ENCODE measurements around the gene TRIM28. TPM values are rescaled to one million over a fixed set of nuclear protein-coding genes. Genes with fewer than 3 reads are reported as not detected.

Gene TRIM28
- total RNA-seq (2011; cell fraction: chromatin; rRNA removed; ENCODE audit: low replicate concordance), result 526 and 1,695 TPM in 2 replicates
- total RNA-seq (2011; cell fraction: nucleolus; rRNA removed), result 1,048 and 1,300 TPM in 2 replicates
- total RNA-seq (2011; cell fraction: nucleoplasm; rRNA removed), result 609 and 709 TPM in 2 replicates
- total RNA-seq (2014; rRNA removed) (779 and 1,386 TPM in 2 replicates), total RNA-seq (2014; rRNA removed; fragmentation: Illumina TruSeq; extraction: Trizol) (358 and 467 TPM in 2 replicates), total RNA-seq (2015; rRNA removed; fragmentation: Illumina TruSeq; extraction: Trizol) (523 and 570 TPM in 2 replicates), total RNA-seq (2021) (752 and 797 TPM in 2 replicates), polyA plus RNA-seq (2011; rRNA removed) (434 and 1,024 TPM in 2 replicates), polyA plus RNA-seq (2014; fragmentation: Illumina TruSeq; extraction: Trizol) (640 and 764 TPM in 2 replicates), polyA plus RNA-seq (2014; fragmentation: Nextera tagmentation; extraction: Ambion mirVana) (10 to 100 TPM; 12.1 to 29.3 TPM), polyA plus RNA-seq (2014; rRNA removed) (490 and 541 TPM in 2 replicates), polyA minus RNA-seq (2011; rRNA and poly(A)+ RNA removed) (826 and 1,247 TPM in 2 replicates), Bru-seq, nascent RNA (percentile 97 among the genes with signal in this experiment), BruChase-seq, experiment 1, labeled RNA remaining after a 2-hour chase (percentile 96 among the genes with signal in this experiment), BruChase-seq, experiment 2, labeled RNA remaining after a 6-hour chase (percentile 98 among the genes with signal in this experiment)
- 553 and 1,059 TPM in 2 replicates for polyA plus RNA-seq (2011; cell fraction: cytosol; rRNA removed)
- polyA plus RNA-seq (2011; cell fraction: nucleus; rRNA removed), result 1,513 and 2,015 TPM in 2 replicates
- 1,261 and 1,407 TPM in 2 replicates for polyA plus RNA-seq (2012)
- polyA minus RNA-seq (2011; cell fraction: cytosol; rRNA and poly(A)+ RNA removed), result 1,076 and 1,289 TPM in 2 replicates
- polyA minus RNA-seq (2011; cell fraction: nucleus; rRNA and poly(A)+ RNA removed), result 406 and 505 TPM in 2 replicates
- long read RNA-seq, experiment 1, transcript TRIM28-213 (4 exons, 714 nt), result minor isoform, 202 of 2,379 reads
- long read RNA-seq, experiment 1, transcript TRIM28-201 (17 exons, 2,960 nt), result major isoform, 1,189 of 2,379 reads
- long read RNA-seq, experiment 1, transcript TRIM28-202 (15 exons, 2,709 nt), result minor isoform, 9 of 2,379 reads
- long read RNA-seq, experiment 1, partial matches to known transcripts, result 855 of 2,379 reads
- long read RNA-seq, experiment 1, other reads (novel, unspliced or antisense), result 122 of 2,379 reads
- long read RNA-seq, experiment 2, transcript TRIM28-201 (17 exons, 2,960 nt), result major isoform, 282 of 721 reads
- long read RNA-seq, experiment 2, transcript TRIM28-213 (4 exons, 714 nt), result minor isoform, 9 of 721 reads
- long read RNA-seq, experiment 2, partial matches to known transcripts, result 184 of 721 reads
- long read RNA-seq, experiment 2, other reads (novel, unspliced or antisense), result 241 of 721 reads
- long read RNA-seq, experiment 3, transcript TRIM28-213 (4 exons, 714 nt), result minor isoform, 7 of 103 reads
- long read RNA-seq, experiment 3, transcript TRIM28-201 (17 exons, 2,960 nt), result major isoform, 29 of 103 reads
- long read RNA-seq, experiment 3, partial matches to known transcripts, result 63 of 103 reads
- long read RNA-seq, experiment 3, other reads (novel, unspliced or antisense), result 4 of 103 reads

- intact Hi-C loops (cut with micrococcal nuclease) (no loop called here), in situ Hi-C loops (cut with MboI) (no loop called here)
- Histone ChIP-seq H3K9ac (ENCODE audit: insufficient read depth in 1 of 2, low read depth in 2 of 2, low read length in 2 of 2) (peak within 1 kb of the TSS; percentile 88 to 98), H3K4me1 (replicated peaks in 1 of 2; ENCODE audit: control insufficient read depth in 2 of 2, insufficient read depth in 2 of 2, low read length in 2 of 2) (peaks cover 13 to 28% of the 10 kb centered on the region in 2 experiments; a peak in 4 of 5 replicates), H3K9me3 (replicated peaks; ENCODE audit: control insufficient read depth, insufficient read depth, low read depth, low read length) (no peaks in the 10 kb centered on the region), H2AFZ (ENCODE audit: low read depth, low read length) (peak within 1 kb of the TSS; percentile 75), H4K20me1 (replicated peaks; ENCODE audit: control insufficient read depth, insufficient read depth, low read length) (peaks cover 41% of the 10 kb centered on the region), H3K4me2 (ENCODE audit: insufficient read depth, low read length) (peak within 1 kb of the TSS; percentile 89), H3K79me2 (ENCODE audit: control insufficient read depth, insufficient read depth, low read length) (peaks cover 47% of the 10 kb centered on the region), H3K27me3 (ENCODE audit: control insufficient read depth in 2 of 2, insufficient read depth in 2 of 2, low read length in 2 of 2) (no peaks in the 10 kb centered on the region), H3K27ac (ENCODE audit: extremely low read depth, low read depth, low read length) (peak within 1 kb of the TSS; percentile 88), H3K4me3 (peak within 1 kb of the TSS; percentile 100), H3K36me3 (ENCODE audit: control insufficient read depth, insufficient read depth, low read length) (peaks cover 42% of the 10 kb centered on the region), H3K9me1 (ENCODE audit: control insufficient read depth, insufficient read depth, low read length) (peaks cover 8% of the 10 kb centered on the region)
- WGBS (ENCODE audit: insufficient coverage, low coverage, missing lambda C conversion rate), result under 1% methylated on average over 58 of the region's 73 CpGs
- POLR2A ChIA-PET, result interaction anchor here (0.7 to 3.9 kb wide), 11 partner anchors 10 to 65 kb away, joined by 3 to 48 read pairs (median 5); partner anchors contain the start of genes CHMP2A and ZBTB45
- CTCF ChIA-PET (ENCODE audit: low intra/inter-chr PET ratio), result interaction anchor here (1.6 kb wide), 1 partner anchor 26 kb away, joined by 4 read pairs; no protein-coding TSS in a partner anchor
- ATAC-seq (peak; percentile 96), FAIRE-seq (peak; percentile 91), DNase-seq (ENCODE audit: extremely low read depth in 1 of 4, low spot score in 3 of 4) (peak; percentile 97 to 100 (median 100))
- BruUV-seq (replicated peaks), result TSS peak; percentile 99
- peak in 1 of 2 experiments; percentile 87 for TF ChIP-seq E2F6 (IDR thresholded peaks at IDR 0.05; ENCODE audit: borderline replicate concordance in 1 of 2, extremely low read depth in 1 of 2, insufficient read depth in 1 of 2, insufficient read length in 1 of 2, low read depth in 1 of 2, low read length in 1 of 2, poor library complexity in 1 of 2, severe bottlenecking in 1 of 2)
- no peak for TF ChIP-seq BCOR (IDR thresholded peaks at IDR 0.05)
- no peak for TF ChIP-seq ZNF436 (CRISPR knock-in tag; IDR thresholded peaks at IDR 0.05)
- TF ChIP-seq C11orf30 (IDR thresholded peaks at IDR 0.05; ENCODE audit: low read depth), result peak; percentile 36; the same call in 1 of the 2 replicates
- no peak for TF ChIP-seq TCF15 (CRISPR knock-in tag; IDR thresholded peaks at IDR 0.05)
- TF ChIP-seq SMARCA4 (IDR thresholded peaks at IDR 0.05), result 0 out of 2 replicates have a peak, but pooled peaks have one; percentile 63
- no peak for TF ChIP-seq PRMT5 (CRISPR knock-in tag; IDR thresholded peaks at IDR 0.05)
- TF ChIP-seq SIX5 (IDR thresholded peaks at IDR 0.05; ENCODE audit: borderline replicate concordance in 1 of 2, insufficient read depth in 1 of 2, low read depth in 1 of 2, low read length in 2 of 2), result no peak
- TF ChIP-seq DLX4 (CRISPR knock-in tag; IDR thresholded peaks at IDR 0.05), result no peak
- no peak for TF ChIP-seq BCL6 (CRISPR knock-in tag; IDR thresholded peaks at IDR 0.05)
- no peak for TF ChIP-seq CHD4 (IDR thresholded peaks at IDR 0.05; ENCODE audit: insufficient read depth, insufficient replicate concordance, low read depth, low read length, poor library complexity, severe bottlenecking)
- no peak for TF ChIP-seq ZNF224 (CRISPR knock-in tag; IDR thresholded peaks at IDR 0.05)
- no peak for TF ChIP-seq ZNF165 (CRISPR knock-in tag; IDR thresholded peaks at IDR 0.05; ENCODE audit: borderline replicate concordance)
Observed at GRCh38 chr19:58543826-58544590, at the start of gene TRIM28. TRIM28 (plus strand) TSS chr19:58544064; CDS start chr19:58544758, 694 bp downstream.

All from K562 (cell line).